RPMI7951 (cell line): ENCODE results near the gene SNAP47. TPM values are rescaled to one million over a fixed set of nuclear protein-coding genes. Genes with fewer than 3 reads are reported as not detected.
A peak's percentile ranks its signal among the peaks of the same experiment; 100 is the strongest.
"Not testable (repeated sequence)": the region's sequence is repeated elsewhere in the genome, so short reads cannot be mapped to it uniquely, and the experiment has no call there.

Source experiments
- DNase-seq: peaks from one replicate; pipeline ENCODE4 v3.0.0-alpha.2; 2012; ENCODE audit warnings: low read depth
- total RNA-seq: library from RNA; depleted of rRNA; stranded (reverse); fragments of >200 nt; shearing (Covaris generic); gene quantifications from 2 replicates; pipeline ENCODE4 v1.2.3, GENCODE V29; 2014; rRNA removed

Gene SNAP47, protein sequence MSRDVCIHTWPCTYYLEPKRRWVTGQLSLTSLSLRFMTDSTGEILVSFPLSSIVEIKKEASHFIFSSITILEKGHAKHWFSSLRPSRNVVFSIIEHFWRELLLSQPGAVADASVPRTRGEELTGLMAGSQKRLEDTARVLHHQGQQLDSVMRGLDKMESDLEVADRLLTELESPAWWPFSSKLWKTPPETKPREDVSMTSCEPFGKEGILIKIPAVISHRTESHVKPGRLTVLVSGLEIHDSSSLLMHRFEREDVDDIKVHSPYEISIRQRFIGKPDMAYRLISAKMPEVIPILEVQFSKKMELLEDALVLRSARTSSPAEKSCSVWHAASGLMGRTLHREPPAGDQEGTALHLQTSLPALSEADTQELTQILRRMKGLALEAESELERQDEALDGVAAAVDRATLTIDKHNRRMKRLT
- 37.8 and 38.8 TPM in 2 replicates for total RNA-seq

DNA sequence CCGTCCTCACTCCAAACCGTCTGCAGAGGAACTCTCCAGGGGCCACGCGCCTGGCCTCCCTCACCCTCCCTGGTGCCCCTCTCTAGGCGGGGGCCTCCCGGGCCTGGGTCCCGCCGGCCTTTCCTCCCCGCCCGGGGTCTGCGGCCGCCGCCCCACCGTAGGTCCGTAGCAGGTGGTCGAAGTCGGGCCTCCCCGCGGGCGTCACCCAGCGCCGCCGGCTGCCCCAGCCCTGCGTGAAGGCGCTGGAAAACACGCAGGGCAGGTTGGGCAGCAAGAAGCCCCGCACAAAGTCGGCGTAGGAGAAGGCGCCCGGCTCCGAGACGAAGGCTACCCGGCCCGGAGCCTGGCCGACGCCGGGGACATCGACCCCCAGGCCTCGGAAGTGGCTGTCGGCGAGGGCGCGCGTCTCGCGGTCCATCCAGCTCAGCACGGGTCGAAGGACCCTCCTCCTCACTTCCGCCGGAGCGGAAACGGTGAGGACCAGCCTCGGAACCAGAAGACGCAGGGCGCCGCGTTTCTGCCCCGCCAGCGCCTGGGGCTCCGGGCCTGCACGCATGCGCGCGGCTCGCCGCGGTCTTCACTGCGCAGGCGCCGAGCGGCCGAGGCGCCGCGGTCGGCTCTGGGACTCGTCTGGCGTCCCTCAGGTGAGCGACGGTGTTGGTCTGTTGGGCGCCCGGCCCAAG is at the start of gene SNAP47, which contains the start of gene JMJD4:
Gene SNAP47, plus strand, starts transcription at position 580 of the 683 bp plus-strand sequence. CDS start 12,302 bp downstream, outside the sequence.
Gene JMJD4, minus strand, starts transcription at position 447 of the 683 bp plus-strand sequence. Its CDS starts 29 bp downstream, at position 418.
- DNase-seq = peak; percentile 88

DNA sequence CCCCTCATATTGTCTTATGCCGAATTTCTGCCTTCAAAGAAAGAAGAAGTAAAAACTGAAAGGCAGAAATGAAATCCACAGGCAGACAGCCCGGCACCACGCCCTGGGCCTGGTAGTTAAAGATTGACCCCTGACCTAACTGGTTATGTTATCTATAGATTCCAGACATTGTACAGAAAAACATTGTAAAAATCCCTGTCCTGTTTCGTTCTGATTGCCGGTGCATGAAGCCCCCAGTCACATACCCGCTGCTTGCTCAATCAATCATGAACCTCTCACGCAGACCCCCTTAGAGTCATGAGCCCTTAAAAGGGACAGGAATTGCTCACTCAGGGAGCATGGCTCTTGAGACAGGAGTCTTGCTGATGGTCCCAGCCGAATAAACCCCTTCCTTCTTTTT is 49.4 kb upstream of the SNAP47 start:
- DNase-seq = no peak

DNA sequence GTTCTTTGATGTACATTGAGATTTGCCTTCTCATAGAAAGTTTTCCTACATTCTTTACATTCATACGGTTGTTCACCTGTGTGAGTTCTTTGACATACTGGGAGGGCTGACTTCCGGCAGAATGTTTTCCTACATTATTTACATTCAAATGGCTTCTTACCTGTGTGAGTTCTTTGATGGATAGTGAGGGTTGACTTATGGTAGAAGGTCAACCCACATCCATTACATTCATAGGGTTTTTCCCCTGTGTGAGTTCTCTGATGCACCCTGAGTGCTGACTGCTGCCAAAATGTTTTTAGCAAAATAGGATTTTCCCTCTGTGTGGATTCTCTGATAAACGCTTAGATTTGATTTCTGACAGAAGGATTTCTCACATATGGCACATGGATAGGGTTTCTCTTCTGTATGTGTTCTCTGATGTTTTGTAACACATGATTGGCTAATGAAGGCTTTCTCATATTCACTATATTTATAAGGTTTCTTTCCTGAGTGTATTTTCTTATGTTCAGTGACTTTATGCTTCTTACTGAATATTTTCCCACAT is 37.8 kb upstream of the SNAP47 start:
- no peak for DNase-seq

DNA sequence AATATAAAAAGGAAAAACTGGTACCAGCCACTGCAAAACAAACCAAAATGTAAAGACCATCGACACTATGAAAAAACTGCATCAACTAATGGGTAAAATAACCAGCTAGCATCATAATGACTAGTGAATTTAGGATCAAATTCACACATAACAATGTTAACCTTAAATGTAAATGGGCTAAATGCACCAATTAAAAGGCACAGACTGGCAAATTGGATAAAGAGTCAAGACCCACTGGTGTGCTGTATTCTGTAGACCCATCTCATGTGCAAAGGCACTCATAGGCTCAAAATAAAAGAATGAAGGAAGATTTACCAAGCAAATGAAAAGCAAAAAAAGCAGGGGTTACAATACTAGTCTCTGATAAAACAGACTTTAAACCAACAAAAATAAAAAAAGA is 33.6 kb upstream of the SNAP47 start:
- DNase-seq = not testable (repeated sequence)

DNA sequence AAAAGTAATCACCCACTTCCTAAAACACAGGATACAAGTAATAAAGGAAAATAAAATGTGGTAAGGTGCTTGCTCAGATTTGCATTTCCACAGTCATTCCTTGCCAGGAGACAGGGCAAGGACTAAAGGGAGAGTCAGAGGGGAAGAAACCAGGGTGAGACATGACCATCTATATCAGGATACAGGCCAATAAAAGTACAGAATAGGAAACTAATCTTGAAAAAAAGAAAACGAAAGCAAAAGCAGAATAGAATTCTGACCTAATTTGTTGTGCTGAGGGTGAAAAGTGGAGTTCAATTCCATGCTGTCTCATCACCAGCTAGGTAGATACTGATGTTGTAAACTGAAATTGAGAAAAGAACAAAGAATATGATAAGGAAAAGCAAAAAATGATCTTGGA is 27.4 kb upstream of the SNAP47 start:
- peak; percentile 35 for DNase-seq

DNA sequence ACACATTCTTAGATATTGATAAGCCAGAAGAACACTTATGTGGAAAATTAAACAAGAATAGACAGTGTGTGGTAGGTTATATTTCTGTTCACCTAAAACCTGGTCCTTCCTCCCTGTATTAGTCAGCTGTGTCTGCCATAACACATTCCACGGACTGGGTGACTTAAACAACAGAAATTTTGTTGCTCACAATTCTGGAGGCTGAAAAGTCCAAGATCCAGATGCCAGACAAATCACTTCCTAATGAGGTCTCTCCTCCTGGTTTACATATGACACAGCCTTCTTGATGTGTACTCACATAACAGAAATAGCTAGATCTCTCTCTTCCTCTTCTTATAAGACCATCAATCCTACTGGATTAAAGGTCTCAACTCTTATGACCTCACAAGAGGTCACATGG is 25.8 kb upstream of the SNAP47 start:
- no peak for DNase-seq

DNA sequence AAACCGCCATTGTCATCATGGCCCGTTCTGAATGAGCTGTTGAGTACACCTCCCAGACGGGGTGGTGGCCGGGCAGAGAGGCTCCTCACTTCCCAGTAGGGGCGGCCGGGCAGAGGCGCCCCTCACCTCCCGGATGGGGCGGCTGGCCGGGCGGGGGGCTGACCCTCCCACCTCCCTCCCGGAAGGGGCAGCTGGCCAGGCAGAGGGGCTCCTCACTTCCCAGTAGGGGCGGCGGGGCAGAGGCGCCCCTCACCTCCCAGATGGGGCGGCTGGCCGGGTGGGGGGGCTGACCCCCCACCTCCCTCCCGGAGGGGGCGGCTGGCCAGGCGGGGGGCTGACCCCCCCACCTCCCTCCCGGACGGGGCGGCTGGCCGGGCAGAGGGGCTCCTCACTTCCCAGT is 24.8 kb upstream of the SNAP47 start:
- not testable (repeated sequence) for DNase-seq

DNA sequence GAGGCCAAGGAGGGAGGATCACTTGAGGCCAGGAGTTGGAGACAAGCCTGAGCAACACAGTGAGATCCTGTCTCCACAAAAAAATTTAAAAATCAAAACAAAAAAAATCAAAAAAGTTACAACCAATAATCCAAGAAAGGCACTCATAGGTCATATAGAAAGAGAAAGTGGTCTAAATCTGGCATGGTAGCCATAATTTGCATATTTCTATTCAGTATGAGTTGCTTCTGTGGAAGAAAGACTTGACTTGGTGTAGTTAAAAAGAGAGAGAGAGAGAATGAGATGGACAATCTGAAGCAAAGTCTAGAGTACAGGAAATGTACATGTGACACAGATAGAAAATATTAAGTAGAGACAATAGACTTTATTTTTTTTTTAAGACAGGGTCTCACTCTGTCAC is 22.6 kb upstream of the SNAP47 start:
- DNase-seq = no peak

DNA sequence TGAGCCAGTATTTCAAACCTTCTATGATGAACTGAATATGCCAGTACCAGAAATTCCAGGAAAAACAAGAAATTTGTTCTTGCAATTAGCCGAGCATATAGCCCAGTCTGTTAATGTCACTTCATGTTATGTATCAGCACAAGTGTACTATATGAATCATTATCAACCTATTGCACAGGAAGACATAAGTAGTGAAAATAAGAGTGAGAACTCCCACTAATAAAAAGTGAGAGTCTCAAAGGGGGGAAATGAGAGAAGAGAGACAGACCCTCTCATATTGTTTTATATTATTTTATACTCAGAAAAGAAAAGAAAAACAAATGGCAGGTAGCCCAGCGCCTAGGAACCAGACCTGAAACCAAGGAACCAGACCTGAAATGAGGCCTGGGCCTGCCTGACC is 16.3 kb upstream of the SNAP47 start:
- no peak for DNase-seq

DNA sequence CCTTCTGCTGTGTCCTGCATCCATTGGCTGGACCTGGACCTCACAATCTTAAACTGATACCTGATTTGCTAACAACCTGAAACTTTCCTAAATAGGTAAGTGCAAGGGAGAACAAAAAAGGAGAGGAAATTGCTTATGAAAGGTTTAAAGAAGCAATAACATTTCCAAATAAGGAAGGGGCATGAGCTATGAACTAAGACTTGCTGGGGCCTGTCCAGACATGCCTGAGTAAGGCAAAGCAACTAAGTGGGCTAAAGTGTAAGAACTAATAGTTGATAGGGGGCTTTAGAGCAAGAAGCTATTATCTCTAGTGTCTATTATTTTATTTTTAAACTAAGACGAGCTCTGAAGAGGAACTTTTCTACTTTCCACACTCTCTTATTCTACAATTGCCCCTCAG is 11.8 kb upstream of the SNAP47 start:
- DNase-seq = no peak

DNA sequence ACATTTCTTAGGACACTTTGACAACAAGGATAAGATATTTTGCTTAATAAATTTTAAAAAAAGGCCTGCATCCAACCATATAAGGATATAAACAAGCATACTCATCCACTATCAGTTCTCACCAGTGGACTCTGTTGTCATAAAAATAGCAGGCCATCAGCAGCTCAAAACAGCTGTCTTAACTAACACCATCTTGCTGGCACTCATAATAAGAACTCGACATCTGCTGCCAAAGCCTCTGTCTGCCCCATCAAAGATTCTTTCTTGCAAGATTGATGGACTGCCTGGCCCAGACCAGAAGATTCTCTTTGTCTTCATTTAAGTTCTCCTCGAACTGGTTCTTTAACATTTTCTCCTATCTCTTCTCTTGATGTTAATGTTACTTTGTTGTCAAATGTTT is 10.2 kb upstream of the SNAP47 start:
- no peak for DNase-seq

DNA sequence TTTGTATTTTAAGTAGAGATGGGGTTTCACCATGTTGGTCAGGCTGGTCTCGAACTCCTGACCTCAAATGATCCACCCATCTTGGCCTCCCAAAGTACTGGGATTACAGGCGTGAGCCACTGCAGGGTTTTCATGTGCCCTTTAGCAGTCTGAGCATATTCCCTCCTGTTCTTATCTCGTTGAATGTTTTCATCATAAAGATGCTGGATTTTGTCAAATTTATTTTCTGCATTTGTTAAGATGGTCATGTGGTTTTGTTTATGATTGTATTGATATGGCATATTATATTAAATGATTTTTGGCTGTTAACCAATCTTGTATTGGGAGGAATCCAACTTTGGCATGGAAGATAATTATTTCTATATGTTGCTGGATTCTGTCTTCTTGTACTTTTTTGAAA is 8.9 kb upstream of the SNAP47 start:
- no peak for DNase-seq

DNA sequence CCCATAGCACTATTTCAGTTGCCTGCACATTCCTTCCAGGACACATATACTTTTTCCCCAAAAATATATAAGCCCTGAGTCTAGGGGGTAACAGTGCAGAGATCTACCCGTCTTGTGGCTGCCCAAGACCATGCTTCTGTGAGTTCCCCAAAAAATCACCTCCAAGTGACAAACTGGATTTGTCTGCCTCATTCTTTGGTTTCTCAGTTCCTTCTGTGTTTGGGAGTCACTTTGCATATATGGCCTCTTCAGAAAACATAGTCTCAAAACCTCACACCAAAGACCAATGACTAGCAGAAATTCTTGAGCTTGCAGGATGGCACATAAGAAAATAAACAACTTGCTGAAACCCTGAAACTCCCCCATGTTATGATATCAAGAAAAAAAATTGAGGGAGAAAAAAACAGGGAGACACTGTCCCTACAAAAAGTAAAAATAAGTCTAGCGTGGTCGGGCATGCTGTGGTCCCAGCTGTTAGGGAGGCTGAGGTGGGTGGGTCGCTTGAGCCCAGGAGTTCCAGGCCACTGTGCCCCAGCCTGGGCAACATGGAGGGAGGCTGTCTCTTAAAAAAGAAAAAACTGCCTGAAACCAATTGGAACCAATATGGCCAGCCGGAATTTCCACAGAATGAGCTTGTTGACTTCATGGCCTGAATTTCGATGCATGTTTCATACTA is 8.2 kb upstream of the SNAP47 start:
- DNase-seq = no peak

DNA sequence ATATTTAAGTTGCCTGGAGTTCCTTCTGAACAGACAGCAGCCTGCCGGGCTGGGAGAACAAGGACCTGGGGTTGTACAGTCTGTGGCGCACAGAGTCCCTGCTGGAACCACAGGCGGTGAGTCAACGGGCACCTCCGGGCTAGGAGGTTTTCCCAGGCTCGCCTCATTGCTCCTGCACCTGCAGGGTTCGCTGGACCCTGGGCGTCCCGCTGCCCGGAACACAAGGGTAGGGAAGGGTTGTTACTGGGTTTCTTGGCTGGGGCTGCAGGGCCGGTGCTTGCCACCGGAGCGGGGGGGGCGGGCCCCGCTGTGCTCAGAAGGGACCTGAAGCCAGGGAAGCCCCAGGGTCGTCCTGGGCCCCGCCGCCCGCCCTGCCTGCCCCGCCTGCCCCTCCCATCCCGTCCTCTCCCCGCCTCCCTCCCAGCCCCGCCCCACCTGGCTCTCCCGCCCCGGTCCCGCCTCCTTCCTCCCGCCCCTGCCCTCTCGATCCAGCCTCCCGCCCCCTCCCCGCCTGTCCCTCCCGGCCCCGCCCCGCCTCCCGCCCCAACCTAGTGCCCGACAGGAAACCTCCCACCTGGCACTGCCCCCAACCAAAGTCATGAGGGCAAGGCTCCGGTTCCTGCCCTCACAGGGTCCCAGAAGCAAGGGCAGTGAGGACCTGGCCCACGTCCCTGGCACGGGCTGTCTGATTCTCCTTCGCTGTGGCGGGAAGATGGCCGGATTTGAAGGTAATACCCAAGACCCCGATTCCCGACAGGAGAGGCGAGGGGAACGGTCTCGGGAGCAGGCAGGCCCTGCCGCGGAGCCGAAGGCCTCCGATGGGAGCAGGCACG is 7.0 kb upstream of the SNAP47 start:
- peak; percentile 83 for DNase-seq

DNA sequence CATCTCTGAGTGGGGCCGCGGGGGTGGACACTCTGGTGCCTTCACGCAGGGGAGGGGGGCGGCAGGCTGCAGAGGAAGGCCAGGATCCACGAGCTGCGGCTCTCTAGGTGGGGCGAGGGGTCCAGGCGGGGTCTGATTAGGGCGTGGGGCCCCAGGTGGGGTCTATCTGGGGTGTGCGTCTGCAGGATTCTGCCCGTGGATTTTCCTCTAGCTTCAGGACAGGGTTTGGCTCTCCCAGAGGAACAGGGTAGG is 6.4 kb upstream of the SNAP47 start:
- DNase-seq = no peak

DNA sequence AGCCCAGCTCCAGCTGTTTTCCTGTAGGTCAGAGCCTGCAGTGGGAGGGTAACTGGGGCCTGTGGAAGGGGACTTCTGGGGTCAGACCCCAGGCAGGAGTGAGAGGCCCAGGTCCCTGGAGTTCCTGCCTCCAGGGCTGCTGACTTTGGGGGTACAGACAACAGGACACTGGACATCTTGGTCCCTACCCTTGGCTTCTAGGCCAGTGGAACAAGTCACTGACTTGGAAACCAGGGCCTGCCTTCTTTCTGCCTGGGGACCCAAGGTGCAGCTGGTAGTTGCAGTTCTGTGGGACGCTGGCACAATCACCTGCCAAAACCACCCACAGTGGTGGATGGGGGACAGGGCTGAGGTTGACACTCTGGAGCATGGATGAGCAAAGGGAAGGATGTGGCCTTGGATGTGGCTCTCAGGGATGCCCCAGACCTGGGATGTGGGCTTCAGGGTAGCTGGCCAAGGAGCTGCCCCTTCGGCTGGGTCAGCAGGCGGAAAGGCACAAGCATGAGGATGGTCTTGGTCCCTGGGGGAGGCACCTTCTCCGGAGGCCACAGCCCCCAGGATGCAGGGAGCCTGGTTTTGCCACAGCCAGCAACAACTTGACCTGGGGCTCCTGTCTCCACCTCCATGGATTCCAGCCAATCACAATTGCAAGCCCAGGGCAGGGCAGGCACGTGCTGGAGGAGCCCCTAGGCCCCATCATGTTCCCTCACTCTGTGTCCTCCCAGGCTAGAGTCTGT is 5.9 kb upstream of the SNAP47 start:
- DNase-seq = no peak

DNA sequence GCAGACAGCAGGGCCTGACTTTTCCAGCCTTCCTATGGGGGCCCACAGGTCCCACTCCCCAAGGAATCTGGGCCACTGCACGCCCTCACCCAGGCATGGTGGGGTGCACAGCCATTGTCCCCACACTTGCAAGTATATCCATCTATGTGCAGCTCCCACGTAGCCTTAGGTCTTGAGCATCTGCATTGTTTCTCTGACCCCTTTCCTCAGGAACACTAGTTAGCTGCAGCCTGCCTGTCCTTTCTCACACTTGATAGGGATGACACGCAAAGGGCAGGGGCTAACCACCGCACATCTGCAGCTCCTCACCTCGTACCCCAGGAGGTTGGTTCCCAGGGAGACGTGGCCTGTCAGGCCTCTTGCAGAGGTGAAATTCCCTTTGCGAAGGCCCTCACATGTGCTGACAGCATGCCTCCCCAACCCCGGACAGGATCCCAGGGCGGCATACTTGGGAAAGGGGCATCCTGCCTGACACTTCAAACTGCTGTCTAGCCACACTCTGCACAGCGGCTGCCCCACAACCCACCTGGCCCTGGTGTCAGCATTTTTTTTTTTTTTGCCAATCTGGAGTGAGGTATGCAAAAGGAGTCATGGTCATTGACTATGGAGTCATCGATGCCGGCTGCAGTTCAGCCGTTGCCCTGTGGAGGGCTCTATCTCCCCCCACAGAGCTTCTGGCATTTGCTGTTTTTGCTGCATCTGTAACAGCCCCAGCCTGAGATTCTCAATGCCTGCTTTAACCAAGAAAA is 5.2 kb upstream of the SNAP47 start:
- DNase-seq = peak; percentile 48

DNA sequence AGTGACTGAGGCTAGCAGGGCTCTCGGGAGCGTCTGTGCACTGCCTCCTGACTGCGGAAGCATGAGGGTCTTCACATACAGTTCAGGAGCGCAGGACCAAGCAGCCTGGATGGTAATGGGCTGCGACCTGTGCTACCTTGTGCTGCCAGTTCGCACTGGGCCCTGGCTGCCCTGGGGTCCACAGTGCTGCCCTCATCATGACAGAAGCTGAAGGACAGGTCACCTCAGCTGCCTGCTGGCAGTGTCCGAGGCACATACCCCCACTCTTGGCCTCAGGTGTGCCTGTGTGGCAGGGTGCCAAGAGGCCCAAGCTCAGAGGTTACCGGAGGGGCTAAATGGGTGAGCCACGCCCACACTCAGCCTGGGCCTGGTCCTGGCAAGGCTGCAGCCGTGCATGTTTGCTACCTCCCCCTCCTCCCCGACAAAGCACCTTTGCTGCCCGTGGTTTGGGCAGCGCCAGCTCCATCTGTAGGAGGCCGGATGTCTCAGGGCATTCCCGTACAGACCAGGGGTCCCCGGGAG is 4.5 kb upstream of the SNAP47 start:
- no peak for DNase-seq

DNA sequence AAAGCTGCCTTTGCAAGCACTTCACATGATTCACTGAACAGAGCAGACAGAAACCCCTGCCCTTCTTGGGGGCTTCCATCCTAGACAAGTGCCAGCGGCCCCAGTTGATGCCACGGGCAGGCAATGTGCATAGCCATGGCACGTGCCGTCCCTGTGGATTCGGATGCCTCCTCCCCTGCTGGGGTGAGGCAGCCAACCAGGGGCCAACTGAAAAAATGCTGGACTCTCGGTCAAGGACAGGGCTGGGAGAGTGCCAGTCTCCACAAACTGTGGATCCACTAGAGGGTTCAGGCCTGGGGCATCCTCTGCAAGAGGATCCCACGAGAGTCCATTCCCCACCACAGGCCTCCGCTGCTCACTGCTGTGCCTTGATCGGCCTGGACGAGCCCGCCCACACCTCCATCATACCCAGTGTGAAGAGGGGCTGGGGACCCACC is 4.0 kb upstream of the SNAP47 start:
- no peak for DNase-seq
